H1 (cell line): ENCODE measurements around the gene TENT4B. TPM values are rescaled to one million over a fixed set of nuclear protein-coding genes. Genes with fewer than 3 reads are reported as not detected.

ENCODE experiments used
- ASH2L ChIP-seq: fragments of 200-600, 300-600 bp; sonication (generic); IDR thresholded peaks from one replicate; pipeline ENCODE4 v1.7.1; 2017; ENCODE audit warnings: low read length
- ATF2 ChIP-seq: IDR thresholded peaks from 2 replicates; pipeline ENCODE4 v1.6.1; 2012; ENCODE audit warnings: low read length, inconsistent platforms
- BACH1 ChIP-seq: IDR thresholded peaks from 2 replicates; pipeline ENCODE4 v1.6.1; 2012; ENCODE audit warnings: low read length, improper control_type of control experiment
- BCL11A ChIP-seq, 2 experiments: IDR thresholded peaks; one replicate each; pipeline ENCODE4 v1.6.1; 2011; ENCODE audit warnings: low read depth in 2 of 2, low read length in 2 of 2, mild to moderate bottlenecking in 2 of 2
- CTCF ChIP-seq, 3 experiments: IDR thresholded peaks; 1 replicate in 2 of 3; 2 replicates in 1 of 3; pipeline versions ENCODE4 v1.5.1 to v1.6.1; 2011; ENCODE audit warnings: low read length in 3 of 3, mild to moderate bottlenecking in 3 of 3, inconsistent platforms in 2 of 3, low read depth in 1 of 3, moderate library complexity in 1 of 3; ENCODE audit not compliant: insufficient read depth in 1 of 3; ENCODE audit errors: control extremely low read depth in 1 of 3
- HDAC6 ChIP-seq: IDR thresholded peaks from one replicate; pipeline ENCODE4 v1.7.1; 2012; ENCODE audit warnings: low read depth, mild to moderate bottlenecking, inconsistent platforms, low read length, moderate library complexity
- NANOG ChIP-seq: IDR thresholded peaks from 2 replicates; pipeline ENCODE4 v1.6.1; 2011; ENCODE audit warnings: low read length, low read depth, mild to moderate bottlenecking, inconsistent platforms; ENCODE audit not compliant: insufficient read depth, poor library complexity, severe bottlenecking
- SUZ12 ChIP-seq: fragments of 200-600 bp; sonication (generic); IDR thresholded peaks from 2 replicates; pipeline ENCODE4 v1.6.1; 2012; ENCODE audit warnings: mild to moderate bottlenecking, inconsistent platforms, low read length, moderate library complexity, mixed read lengths
- polyA plus RNA-seq, 7 experiments: library from polyadenylated mRNA; depleted of rRNA in 3 of 7; stranded (reverse) in 5 of 7; unstranded in 2 of 7; fragments of >200 nt in 5 of 7; fragments of 200-250 nt in 2 of 7; gene quantifications; 1 replicate in 5 of 7; 2 replicates in 1 of 7; 4 replicates in 1 of 7; pipeline versions ENCODE4 v1.2.1 to v1.2.3, GENCODE V29; 2011 to 2013; ENCODE audit warnings: missing spikeins in 2 of 7, mixed read lengths in 2 of 7
- total RNA-seq: library from RNA; stranded (reverse); fragmentation: NEBNext Ultra II Directional; extraction: Animal tissue kit (Norgen Biotek cat#: 25700); gene quantifications from 2 replicates; pipeline ENCODE4 v1.2.1, GENCODE V29; 2021

The TENT4B gene
- total and polyA plus RNA-seq, 2 of the 8 experiments (the other 6 are each of a cell fraction or from before 2014, with no cell fraction given): 4.2 to 15.7 TPM

GRCh38 chr16:50269769-50270509 lies 116.8 kb downstream of the TENT4B start (continued):
- no peak for TF ChIP-seq CTCF (IDR thresholded peaks at IDR 0.05; ENCODE audit: control extremely low read depth in 1 of 3, insufficient read depth in 1 of 3, low read depth in 1 of 3, low read length in 3 of 3)
- TF ChIP-seq SUZ12: no peak
- TF ChIP-seq ATF2: no peak
- TF ChIP-seq ASH2L: no peak
- no peak for TF ChIP-seq BACH1
- no peak for TF ChIP-seq NANOG
- no peak for TF ChIP-seq BCL11A (IDR thresholded peaks at IDR 0.05; ENCODE audit: low read depth in 2 of 2, low read length in 2 of 2)
- TF ChIP-seq HDAC6: no peak
